Colon (tissue), 2 donors: ENCODE measurements around the gene LDLRAD2.

Source experiments
- FAIRE-seq: peaks from 2 replicates; lab custom pipeline; 2012; peaks lifted over from hg19 to GRCh38; lab: Jason Lieb, UNC
- donor health status: control.
- donor health status: control.

The LDLRAD2 gene

DNA sequence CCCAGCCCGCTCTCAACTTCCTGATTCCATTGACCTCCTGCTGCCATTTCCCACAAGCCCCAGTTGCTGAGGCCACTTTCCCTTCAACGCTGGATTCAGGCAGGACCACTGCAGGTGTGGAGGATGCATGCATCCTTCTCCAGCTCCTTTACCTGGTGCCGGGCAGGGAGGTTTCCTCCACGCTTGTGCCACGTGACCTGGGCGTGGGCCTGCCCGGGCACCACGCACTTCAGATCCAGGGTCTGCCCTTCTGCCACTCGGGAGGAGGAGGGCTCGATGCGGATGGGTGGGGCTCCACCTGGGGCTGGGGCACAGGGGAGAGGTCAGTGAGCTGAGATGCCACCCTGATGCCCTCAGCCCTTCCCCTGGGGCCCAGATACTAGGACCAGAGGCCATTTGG lies 31.9 kb downstream of the LDLRAD2 start:
- no peak for FAIRE-seq

DNA sequence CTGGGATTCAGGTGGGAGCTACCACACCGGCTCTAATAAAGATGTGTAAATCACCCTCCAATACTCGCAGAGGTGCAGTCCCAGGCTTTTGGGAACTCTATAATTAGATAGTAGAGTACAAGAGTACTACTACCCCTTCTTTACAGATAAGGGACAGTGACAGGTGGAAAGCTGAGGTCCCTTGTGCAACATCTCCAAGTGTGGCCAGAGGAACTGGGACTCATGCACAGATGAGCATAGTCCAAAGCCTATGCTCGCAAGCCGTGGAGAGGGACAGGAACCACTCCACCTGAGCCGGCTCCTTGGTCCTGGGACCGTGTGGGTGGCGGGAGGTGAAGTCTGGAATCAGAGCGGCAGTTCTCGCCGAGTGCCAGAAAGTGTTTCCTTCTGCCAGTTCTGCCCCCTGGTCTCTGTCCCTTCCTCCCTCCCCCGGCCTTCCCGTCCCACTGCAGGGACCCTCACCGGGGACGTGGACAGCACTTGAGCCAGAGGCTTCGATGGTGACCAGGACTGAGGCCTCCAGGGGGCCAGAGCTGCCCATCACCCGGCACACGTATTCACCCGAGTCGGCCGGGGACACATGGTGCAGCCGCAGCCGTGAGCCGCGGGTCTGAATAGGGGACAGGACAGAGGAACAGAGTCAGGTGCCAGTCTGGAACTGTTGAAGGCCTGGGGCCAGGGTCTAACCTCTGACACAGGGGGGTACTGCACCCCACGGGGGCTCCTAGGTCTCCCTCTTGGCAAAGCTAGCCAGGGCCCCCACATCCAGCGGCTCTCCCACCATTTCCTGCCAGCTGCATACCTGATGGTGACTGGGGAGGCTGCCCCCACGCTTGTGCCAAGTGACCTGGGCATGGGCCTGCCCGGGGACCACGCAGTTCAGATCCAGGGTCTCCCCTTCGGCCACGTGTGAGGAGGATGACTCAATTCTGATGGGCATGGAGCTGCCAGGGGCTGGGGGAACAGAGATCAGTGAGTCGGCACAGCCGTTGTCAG lies 33.9 kb downstream of the LDLRAD2 start:
- no peak for FAIRE-seq

DNA sequence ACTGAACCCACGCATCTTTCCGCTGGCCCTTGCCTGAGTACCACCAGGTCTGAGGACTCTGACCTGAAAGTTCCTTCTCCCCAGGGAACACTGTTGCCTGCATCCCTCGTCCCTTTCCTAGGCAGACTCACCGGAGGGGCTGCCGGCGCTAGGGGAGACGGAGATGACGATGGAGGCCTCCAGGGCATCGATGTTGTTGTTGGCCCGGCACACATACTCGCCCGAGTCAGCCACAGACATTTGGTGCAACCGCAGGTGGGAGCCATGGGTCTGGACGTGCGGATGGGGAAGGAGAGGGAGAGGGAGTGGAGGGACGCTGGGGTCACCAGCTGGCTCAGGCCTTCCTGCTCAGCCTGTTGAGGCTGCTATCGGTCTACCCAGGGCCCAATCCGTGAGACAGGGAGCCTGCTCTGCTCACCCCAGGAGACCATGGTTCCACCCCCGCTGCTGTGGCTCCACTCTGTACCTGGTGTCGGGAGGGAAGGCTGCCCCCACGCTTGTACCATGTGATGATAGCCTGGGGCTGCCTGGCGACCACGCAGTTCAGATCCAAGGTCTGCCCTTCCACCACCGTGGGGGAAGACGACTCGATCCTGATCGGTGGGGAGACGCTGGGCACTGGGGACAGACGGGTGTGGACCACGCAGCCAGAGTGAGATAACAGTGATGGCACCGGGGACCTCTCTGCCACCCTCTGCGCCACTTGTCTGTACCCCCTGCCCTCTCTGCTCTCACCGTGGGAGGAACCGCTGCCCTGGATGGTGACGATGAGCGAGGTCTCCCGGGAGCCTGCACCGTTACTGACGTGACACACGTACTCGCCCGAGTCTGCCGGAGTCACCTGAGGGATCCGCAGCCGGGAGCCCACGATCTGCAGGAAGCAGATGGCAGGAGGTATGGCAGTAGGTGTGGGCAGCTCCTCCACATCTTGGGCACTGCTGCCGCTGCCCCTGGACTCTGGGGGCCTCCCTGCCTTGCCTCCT lies 35.4 kb downstream of the LDLRAD2 start:
- FAIRE-seq: no peak

DNA sequence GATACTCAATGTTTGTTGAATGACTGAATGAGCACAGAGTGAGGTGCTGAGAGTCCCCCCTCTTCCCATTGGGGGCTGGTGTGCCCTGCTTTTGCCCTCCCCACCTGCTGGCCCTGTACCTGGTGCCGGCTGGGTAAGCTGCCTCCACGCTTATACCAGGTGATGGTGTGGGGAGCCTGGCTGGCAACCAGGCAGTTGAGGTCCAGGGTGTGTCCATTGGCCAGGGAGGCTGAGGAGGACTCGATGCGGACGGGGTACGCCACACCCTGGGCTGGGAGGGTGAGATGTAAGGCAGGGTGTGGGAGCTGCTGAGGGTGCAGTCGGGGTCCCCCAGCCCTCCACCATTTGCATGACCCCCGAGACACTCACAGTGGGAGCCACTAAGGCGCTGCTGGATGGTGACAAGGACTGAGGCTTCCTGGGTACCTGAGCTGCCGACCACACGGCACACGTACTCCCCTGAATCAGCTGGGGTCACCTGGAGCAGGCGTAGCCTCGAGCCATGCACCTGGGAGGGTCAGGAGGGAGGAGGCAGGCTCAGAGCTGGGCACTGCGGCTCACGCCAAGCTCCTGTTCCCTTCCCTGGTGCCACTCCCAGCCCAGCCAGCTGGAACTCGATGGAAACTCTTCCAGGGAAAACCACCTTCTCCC lies 36.6 kb downstream of the LDLRAD2 start:
- FAIRE-seq: no peak

DNA sequence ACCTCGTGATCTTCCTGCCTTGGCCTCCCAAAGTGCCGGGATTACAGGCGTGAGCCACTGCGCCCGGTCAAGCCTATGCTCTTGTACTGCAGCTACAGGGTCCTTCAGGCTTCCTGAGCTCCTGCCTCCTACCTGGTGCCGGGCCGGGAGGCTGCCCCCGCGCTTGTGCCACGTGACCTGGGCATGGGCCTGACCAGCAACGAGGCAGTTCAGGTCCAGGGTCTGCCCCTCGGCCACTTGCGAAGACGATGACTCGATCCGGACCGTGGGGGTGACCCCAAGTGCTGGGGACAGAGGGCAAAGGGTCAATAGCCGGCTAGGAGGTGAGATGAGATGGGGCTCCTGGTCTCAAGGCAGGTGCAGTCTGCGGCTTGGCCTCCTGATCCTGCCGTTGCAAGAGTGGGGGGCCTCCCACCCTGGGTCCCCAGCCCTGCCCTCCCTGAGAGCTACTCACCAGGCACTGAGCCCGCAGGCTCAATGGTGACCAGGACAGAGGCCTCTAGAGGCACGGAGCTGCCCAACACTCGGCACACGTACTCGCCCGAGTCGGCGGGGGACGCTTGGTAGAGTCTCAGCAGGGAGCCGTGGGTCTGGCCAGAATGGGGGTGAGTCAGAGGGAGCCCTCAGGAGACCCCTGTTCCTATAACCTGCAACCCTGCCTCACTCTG lies 38.0 kb downstream of the LDLRAD2 start:
- FAIRE-seq: no peak

DNA sequence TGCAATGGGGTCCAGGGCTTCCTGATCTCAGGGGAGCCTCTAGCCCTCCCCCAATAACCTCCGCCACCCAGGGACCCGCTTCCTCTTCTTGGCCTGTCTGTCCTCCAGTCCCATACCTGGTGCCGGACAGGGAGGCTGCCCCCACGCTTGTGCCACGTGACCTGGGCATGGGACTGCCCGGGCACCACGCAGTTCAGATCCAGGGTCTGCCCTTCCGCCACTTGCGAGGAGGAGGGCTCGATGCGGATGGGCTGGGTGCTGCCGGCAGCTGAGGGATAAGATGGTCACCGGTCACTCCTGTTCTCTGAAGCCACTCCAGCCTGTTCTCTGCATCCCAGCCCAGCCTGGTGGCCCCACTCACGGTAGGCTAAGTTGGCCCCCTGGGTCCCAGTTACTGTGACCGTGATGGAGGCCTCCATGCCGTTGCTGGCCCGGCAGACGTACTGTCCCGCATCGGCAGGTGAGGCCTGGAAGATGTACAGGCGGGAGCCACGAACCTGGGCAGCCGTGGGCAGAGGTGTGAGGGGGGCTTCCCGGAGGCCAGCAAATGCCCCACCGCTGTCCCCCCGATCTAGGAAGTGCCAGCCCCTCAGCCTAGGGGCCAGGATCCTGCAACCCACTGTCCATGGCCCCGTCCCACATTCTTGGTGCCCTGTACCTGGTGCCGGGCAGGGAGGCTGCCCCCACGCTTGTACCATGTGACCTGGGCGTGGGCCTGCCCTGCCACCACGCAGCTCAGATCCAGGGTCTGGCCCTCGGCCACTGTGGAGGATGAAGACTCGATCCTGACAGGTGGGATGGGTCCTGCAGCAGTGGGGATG lies 39.6 kb downstream of the LDLRAD2 start:
- FAIRE-seq: no peak

DNA sequence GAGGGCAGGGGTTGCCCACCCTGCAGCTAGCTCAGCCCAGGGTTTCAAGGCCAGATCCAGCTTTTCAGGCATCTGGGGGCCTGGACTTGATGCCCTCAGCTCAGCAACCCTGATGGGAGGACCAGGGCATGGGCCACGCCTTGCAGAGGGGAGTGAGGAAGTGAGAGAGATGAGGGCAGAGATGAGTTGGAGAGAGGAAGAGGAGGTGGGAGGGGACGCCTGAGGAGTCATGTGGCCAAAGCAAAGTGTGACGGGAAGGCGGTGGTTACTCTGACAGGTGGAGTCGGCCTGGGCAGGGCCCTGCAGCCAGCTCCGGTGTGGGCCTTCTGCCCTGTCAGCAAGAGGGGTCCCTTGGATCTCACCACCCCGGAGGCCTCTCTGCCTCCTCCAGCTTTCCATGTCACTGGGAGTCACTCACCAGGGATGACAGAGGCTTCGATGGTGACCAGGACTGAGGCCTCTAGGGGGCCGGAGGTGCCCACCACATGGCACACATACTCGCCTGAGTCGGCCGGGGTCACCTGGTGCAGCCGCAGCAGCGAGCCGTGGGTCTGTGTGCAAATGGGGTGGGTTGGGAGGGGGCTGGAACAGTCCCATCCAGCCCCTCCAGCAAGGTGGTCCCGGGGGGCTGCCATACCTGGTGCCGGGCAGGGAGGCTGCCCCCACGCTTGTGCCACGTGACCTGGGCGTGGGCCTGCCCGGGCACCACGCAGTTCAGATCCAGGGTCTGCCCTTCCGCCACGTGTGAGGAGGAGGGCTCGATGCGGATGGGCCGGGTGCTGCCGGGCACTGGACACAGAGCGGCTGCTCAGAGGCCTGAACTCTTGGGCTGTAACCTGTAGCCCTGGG lies 40.4 kb downstream of the LDLRAD2 start:
- FAIRE-seq: no peak

DNA sequence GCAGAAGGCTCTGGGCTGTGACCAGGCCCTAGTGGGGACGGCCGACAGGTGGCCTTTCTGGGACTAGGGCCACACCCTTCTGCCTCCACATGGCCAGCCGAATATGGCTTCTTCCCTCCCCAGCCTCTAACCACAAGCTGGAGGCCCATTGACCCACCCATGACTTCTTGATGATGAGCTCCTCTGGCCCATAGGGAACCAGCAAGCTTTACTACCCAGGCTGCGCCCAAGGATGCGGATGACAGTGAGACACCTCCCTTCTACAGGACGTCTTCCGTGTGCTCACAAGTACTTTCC lies 41.0 kb downstream of the LDLRAD2 start:
- FAIRE-seq: no peak

DNA sequence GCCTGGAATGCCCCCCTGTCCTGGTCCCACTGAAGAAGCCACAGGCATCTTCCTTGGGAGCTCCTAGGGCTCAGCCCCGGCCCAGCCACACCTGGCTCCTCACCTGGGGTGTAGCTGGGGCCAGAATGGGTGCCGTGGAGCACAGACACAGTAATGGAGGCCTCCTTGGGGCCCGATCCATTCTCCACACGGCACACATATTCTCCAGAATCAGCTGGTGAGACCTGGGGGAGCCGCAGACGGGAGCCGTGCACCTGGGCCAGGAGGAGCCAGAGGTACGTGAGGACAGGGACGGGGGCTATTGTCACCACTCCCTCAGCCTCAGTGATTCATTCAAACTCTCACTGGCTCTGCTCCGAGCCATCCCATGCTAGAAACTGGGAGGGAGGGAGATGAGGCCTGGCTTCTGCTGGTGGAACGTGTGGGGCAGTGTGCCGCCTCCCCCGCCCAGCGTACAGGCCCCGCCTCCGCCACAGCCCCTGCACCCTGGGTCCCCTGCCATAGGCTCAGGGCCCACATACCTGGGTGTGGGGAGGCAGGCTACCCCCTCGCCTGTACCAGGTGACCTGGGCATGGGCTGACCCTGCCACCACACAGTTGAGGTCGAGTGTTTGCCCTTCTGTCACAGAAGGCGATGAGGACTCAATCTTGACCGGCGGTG lies 42.2 kb downstream of the LDLRAD2 start:
- FAIRE-seq: no peak

DNA sequence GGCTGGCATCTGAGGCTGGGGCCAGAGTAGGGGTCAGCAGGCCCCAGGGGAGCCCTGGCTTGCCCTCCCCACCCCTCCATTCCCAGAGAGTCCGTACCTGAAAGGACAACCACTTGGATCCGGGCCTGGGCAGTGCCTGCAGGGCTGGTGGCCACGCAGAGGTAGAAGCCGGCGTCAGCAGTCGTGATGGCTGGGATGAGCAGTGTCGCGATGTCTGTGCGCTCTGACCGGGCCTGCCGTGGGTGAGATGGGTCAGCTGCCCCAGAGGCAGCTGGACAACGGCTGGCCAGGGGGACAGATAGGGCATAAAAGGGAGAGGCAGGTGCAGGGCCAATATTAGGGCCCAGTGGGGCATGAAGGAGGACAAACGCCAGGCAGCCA lies 42.7 kb downstream of the LDLRAD2 start:
- no peak for FAIRE-seq

DNA sequence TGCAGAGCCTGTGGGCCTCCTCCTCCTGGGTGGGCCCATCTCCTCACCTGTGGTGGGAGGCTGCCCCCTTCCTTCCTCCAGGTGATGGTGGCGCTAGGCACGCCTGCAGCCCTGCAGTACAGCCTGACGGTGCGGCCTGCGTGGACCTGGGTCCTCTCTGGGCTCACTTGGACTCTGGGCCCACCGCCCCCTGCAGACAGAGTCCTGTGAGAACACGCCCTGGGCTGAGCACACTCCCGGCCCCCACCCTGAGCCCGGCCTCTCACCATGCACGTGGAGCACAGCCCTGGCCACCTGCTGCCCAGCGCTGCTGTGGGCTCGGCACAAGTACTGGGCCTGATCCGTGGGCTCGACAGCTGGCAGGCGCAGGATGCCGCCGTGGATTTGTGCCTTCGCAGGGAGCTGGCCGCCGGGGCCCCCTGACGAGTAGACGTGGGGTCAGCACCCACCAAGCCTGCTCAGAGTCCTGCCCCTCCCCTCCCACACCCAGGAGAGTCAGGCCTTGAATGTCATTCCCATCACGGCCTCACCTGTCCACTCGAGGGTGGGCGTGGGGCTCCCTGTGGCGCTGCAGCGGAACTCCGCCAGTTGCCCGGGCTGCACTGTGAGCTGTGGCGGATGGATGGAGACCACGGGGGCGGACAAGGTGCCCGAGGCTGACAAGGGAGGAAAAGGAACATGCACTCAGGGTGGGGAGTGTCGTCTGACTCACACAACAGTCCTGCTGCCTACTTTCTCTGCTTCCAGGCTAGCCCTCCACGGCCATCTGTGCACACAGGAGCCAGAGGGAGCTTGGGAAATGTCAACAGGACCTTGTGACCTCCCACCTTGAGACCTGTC lies 43.4 kb downstream of the LDLRAD2 start:
- no peak for FAIRE-seq

DNA sequence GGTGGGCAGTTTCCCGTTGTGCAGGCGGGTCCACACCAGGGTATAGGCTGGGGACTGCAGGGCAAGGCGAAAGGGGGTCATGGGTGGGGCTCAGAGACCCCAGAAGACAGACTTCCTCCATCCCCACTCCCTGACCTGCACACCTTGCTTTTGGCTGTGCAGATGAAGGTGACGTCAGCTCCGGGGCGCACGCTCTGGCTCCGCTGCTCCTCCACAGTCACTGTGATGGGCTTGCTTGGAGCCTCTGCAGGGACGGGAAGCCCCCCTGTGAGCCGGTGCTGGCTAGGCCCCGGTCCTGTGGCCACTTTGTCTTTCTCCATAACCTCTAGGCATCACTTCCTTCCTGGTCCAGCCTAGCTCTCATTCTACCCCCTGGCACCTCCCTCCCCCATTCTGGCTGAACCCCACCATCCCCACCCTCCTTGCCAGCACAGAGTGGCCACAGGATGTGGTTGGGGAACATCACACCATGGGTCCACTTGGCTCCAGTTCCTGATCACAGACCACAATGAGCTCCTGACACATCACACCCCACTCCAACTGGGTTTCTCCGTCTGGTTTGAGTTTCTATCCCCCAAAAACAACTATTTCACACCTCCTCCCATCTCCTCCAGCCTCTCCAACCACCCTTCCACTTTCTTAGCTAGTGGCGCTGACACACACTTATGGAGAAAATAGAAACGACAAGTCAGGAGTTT lies 45.2 kb downstream of the LDLRAD2 start:
- FAIRE-seq: no peak

DNA sequence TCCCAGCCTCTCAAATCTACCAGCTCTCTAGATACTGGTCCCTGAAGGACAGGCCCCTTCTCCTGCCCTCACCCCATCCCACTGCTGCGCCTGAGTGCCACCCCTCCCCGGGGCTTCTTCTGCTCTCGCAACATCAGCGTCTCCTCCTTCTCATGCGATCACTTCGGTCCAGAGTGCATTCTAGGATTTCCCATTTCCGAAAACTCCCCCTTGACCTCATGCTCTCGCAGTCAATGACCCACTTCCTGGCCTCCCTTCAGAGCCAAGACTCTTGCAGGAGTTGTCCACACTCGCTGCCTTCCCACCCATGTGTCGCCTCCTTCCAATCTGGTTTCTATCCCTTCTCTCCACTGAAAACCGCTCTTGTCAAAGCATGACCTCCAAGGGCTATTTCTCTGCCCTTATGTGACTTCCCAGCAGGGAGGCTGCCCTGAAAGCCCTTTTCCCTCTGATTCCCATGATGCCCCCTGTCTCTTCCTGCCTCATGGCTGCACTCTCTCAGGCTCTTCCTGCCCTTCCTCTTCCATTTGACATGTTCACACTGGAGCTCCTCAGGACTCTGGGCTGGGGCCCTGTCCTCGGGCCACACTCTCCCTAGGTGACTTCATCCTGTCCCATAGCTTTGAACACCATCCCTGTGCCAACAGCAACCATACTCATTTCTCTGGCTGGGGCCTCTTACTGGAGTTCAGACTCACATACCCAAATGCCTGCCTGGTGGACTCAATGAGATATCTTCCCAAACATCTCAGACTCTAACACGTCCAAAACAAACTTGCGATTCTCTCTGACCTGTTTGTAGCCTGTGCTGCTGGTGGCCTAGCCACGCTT lies 46.0 kb downstream of the LDLRAD2 start:
- FAIRE-seq: no peak

DNA sequence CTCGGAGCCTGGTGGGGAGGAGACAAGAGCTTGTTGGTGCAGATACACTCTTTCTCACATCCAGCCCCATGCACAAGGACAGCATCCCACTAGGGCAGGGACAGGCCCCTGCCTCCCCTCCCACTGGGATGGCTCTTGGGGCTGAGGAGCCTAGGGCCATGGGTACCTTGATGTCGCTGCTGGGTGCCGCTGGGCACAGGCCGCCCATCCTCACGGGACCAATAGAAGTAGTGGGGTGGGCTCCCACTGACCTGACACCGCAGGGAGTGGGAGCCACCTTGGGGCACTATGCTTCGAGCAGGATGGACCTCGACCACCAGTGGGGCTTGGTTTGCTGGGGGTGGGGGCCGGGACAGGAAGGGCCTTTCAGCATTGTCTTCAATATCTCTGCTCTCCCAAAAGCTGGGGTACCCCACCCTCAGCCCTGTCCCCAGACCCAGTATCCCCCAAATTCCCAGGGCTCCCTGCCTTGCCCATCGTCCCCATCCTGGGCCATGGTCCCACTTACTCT lies 47.7 kb downstream of the LDLRAD2 start:
- FAIRE-seq: no peak

DNA sequence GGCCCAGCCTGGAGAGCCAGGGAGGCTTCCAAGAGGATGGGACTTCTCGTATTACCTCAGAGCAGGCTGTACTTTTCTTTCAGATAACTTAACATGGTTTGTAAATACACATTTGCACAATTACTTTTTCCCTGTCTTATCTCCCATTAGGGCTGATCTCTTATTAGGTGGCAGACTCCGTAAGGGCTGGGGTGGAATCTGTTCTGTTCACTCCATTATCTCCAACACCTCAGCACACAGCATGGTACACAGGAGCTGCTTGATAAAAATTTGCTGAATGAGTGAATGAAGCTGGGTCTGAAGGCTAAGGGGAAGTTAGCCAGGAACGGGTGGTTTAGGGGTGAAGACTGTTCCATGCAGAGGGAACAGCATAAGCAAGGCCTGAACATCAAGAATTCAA lies 48.9 kb downstream of the LDLRAD2 start:
- FAIRE-seq: no peak

DNA sequence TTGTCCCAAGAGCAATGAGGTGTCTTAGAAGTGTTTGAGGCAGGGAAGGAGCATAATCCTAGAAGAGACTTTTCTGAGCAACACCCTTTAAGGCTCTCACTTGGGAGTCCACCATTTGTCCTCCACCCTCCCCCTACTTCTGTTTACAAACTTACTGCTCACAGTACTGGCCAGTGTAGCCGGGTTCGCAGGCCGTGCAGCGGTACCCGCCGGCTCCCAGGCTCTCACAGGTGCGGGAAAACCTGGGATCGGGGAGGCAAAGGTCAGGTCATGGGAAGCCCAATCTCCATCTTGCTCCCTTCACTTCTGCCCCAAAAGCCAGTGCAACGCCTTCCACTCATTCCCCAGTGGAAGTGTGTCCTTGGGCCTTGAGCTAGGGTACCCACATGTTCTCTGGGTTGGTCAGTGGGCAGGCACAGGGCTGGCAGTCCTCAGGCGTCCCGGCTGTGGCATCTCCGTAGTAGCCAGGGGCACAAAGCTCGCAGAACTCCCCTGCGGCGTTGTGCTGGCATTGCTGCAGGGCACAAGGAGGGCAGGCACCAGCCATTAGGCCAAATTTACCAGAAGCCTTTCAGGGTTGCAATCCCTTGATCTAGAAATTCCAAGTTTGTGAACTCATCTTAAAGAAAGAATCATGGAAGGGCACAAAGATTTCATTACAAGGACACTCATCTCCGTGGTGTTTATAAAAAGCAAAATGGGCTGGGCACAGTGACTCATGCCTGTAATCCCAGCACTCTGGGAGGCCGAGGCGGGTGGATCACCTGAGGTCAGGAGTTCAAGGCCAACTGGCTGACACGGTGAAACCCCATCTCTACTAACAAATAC lies 49.8 kb downstream of the LDLRAD2 start:
- FAIRE-seq: no peak
